GM12872 (cell line): ENCODE measurements around the gene ASCL5.

ENCODE experiments used
- TF ChIP-seq, protein P1 (sequence below): IDR thresholded peaks from 3 replicates; pipeline ENCODE4 v1.5.1; 2011; ENCODE audit warnings: low read depth, mild to moderate bottlenecking, low read length, moderate library complexity; ENCODE audit not compliant: insufficient read depth

Gene ASCL5

DNA sequence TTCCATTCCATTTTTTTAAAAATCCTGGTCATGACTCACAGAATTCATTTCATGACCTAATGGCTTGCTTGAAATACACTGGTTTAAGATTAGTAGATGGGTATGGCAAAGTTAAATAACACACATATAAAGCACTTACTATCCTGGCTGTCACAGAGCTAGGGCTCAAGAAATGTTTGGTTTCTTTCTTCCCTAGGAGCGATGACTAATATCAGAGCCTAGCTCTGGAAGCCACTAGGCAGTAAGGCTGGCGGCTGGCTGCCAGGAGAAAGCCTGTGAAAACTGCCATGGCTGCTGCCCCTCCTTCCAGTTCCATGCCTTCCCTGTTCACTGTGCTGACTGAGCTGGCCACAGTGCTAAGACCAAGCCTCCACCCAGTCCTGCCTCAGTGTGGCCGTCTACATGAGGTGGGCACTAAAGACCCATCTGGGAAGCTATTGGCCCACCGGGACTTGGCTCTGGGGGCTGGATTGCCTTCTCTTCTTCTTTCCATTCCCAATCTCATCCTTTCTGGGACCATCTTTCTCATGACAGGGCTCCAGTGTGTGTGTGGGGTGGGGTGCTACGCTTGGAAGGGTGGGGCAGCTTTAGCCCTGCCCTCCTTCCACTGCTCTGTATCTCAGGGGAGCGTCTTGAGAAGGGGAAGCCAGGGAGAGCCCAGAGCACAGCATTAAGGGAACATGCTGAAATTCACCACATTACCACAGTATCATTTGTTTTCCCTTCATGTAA, 10.8 kb upstream of the ASCL5 start:
- TF ChIP-seq, protein P1, sequence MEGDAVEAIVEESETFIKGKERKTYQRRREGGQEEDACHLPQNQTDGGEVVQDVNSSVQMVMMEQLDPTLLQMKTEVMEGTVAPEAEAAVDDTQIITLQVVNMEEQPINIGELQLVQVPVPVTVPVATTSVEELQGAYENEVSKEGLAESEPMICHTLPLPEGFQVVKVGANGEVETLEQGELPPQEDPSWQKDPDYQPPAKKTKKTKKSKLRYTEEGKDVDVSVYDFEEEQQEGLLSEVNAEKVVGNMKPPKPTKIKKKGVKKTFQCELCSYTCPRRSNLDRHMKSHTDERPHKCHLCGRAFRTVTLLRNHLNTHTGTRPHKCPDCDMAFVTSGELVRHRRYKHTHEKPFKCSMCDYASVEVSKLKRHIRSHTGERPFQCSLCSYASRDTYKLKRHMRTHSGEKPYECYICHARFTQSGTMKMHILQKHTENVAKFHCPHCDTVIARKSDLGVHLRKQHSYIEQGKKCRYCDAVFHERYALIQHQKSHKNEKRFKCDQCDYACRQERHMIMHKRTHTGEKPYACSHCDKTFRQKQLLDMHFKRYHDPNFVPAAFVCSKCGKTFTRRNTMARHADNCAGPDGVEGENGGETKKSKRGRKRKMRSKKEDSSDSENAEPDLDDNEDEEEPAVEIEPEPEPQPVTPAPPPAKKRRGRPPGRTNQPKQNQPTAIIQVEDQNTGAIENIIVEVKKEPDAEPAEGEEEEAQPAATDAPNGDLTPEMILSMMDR, result no peak

GRCh38 chr1:201137024-201137392, 10.0 kb upstream of the ASCL5 start:
- TF ChIP-seq, protein P1, result no peak

DNA sequence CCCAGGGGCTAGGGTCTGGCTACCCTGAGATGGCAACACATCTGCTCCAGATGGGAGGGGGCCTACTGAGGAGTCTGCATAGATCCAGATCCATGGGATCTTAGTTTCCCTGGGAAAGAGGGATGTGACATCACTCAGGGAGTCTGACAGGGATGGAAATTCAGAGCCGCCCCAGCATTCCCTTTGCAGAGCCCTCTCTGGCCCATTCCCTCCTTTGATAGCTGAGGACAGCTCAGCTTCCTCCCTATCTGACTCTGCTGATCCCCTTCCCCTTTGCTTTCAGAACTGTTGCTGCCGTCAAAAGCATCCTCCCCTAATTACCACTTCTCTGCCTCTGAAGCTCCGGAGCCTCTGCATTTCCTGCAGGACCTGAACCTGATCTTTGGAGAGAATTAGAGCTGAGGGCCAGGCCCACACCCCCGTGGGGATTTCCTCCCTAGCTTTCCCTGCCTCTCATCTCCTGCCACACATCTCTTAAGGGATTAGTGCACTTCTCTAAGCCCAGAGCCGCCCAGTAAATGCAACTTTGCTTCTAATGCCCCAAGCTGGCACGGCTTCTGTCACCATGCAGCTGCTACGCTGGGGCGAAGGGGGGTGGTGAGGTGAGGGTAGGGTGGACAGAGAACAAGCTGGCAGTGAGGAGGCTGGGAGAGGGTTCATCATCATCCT, 9.5 kb upstream of the ASCL5 start:
- TF ChIP-seq, protein P1, result no peak

DNA sequence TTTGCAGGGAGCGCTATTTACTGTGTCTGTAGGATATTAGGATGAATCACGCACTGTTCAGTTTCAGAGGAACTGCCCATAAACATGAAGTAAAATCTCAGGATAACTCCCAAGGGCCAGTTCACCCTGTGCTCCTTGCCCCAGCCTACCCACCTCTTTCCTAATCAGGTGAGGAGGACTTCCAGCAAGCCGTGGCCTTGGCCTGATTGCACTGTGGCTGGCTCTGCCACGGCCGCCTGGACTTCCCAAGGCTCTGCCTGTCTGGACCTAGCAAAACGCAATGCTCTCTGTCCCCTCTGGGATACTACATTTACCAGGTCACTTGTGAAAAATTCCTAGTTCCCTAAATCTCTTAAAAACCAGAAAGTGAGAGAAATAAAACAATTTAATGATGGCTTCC, 7.4 kb upstream of the ASCL5 start:
- TF ChIP-seq, protein P1, result no peak

DNA sequence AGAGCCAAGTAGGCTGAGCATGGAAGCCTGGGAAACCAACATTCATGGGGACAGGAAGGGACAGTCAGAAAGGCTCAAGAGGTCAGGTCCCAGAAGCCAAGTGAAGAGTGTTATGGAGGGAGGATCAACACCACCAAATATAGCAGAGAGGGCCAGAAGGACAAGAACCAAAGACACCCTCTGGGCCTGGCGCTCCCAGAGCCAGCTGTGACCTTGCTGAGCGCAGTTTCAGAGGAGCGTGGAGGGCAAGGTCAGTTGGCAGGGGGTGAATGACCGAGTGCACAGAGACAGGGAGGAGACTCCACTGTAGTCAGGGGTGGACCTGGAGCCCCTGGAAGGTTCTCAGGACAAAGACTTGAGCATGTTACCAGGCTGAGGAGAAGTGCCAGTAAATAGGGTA, 4.4 kb upstream of the ASCL5 start:
- TF ChIP-seq, protein P1, result no peak

DNA sequence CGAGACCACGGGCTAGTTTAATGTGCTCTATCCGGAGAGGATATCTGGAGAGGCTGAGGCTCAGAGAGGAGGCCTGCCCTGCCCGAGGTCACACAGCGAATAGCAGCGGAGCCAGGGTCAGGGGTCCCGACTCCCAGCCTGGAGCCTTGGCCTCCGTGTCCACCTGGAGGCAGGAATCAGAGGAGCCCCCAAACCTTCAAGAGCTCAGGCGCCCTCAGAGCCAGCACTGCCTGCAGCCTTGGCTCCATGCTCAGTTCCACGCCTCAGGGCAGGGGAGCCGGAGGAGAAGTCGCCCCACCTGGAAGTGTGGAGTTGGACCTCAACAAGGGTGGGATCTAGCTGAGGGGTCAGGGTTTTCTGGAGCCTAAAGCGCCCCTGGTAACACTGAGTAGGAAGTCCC, 2.0 kb upstream of the ASCL5 start:
- TF ChIP-seq, protein P1, result no peak

- TF ChIP-seq, protein P1, result no peak
Observed at GRCh38 chr1:201128476-201128875, 1.5 kb upstream of the ASCL5 start.
